ENCODE measurements around the gene LYZL1.

DNA sequence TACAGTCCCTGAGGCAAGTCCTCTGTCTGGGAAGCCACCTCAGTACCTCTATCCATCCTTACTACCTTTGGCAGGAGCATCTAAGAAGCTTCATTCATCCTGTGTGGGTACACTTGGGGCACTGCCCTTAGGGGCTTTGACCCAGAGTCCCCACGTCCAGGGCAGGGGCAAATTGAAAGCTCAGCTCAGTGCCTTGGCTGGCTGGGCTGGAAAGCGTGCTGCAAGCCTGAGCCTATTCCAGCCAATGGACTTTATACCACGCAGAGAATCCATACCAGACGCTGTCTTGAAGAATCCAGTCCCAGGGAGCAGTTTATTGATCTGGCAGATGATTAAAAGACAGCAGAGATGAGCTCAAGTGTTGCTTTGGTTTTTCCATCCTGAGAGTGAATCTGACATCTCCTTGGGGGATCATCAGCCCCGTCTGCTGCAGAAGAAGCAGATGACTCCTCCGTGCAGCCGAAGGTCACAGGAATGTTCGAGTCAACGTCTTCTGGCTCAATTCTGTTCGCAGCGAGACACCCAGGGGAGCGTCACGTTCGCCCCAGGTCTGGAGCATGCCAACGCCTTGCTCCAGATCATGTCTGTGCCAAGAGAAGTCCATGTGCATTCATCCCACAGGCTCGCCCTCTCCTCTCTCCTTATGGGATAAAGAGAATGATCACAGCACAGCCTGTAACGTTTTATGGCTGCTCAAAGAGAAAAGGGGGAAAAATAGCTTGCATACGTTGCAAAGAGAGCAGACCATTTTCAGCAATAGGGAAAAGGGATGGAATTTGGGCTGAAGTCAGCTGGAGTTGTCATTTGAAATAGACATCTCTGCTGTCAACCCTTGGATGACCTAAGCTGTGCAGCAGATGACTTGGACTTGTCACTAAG, 35.8 kb upstream of the LYZL1 start:
- TF ChIP-seq, protein P1, sequence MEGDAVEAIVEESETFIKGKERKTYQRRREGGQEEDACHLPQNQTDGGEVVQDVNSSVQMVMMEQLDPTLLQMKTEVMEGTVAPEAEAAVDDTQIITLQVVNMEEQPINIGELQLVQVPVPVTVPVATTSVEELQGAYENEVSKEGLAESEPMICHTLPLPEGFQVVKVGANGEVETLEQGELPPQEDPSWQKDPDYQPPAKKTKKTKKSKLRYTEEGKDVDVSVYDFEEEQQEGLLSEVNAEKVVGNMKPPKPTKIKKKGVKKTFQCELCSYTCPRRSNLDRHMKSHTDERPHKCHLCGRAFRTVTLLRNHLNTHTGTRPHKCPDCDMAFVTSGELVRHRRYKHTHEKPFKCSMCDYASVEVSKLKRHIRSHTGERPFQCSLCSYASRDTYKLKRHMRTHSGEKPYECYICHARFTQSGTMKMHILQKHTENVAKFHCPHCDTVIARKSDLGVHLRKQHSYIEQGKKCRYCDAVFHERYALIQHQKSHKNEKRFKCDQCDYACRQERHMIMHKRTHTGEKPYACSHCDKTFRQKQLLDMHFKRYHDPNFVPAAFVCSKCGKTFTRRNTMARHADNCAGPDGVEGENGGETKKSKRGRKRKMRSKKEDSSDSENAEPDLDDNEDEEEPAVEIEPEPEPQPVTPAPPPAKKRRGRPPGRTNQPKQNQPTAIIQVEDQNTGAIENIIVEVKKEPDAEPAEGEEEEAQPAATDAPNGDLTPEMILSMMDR (IDR thresholded peaks at IDR 0.05): no peak
- TF ChIP-seq EZH2phosphoT487 (IDR thresholded peaks at IDR 0.05; ENCODE audit: borderline replicate concordance, low read depth) (no peak), RAD21 (IDR thresholded peaks at IDR 0.05; ENCODE audit: low read length) (no peak), RFX5 (IDR thresholded peaks at IDR 0.05; ENCODE audit: low read length) (no peak), TAF1 (IDR thresholded peaks at IDR 0.05; ENCODE audit: borderline replicate concordance, low read depth, low read length) (no peak), NFIC (IDR thresholded peaks at IDR 0.05; ENCODE audit: borderline replicate concordance) (no peak), YY1 (IDR thresholded peaks at IDR 0.05; ENCODE audit: low read depth) (no peak)

Data from SK-N-SH (cell line).